Endothelial cell of umbilical vein (primary cell): ENCODE data around the gene SLC46A3. TPM values are rescaled to one million over a fixed set of nuclear protein-coding genes. Genes with fewer than 3 reads are reported as not detected.

ENCODE experiments used
- polyA plus RNA-seq, 4 experiments: library from polyadenylated mRNA; depleted of rRNA in 3 of 4; stranded (reverse) in 3 of 4; unstranded in 1 of 4; fragments of >200 nt; gene quantifications; 2 replicates each; pipeline versions ENCODE4 v1.2.1 to v1.2.3, GENCODE V29; 2011 to 2012; ENCODE audit warnings: missing spikeins in 1 of 4
- small RNA-seq: library from RNA; depleted of rRNA; stranded (forward); fragments of <200 nt; gene quantifications from one replicate; pipeline ENCODE3, GENCODE V24; 2012; ENCODE audit warnings: low replicate concordance, low read depth; ENCODE audit not compliant: insufficient read depth, insufficient read length
- total RNA-seq: library from RNA; stranded (reverse); gene quantifications from 2 replicates; pipeline ENCODE4 v1.2.3, GENCODE V29; 2021

Gene SLC46A3
- total and polyA plus RNA-seq, 2 donors (not counting 3 experiments of a cell fraction or from before 2014, with no cell fraction given), result 2.0 to 2.1 TPM

Small RNA genes within 50 kb of the gene (small RNA-seq; reads per million reads assigned to genes)
- not detected for gene RNU6-53P

Other genes starting within 250 kb of the SLC46A3 start
- 104 and 178 TPM in 2 replicates for gene FLT1, start 223.8 kb downstream of the SLC46A3 start, total RNA-seq
- 16.0 and 17.9 TPM in 2 replicates for gene FLT1, start 223.8 kb downstream of the SLC46A3 start, polyA plus RNA-seq
- 88.9 and 105 TPM in 2 replicates for gene POMP, start 59.8 kb downstream of the SLC46A3 start, total RNA-seq
- 18.9 and 27.0 TPM in 2 replicates for gene POMP, start 59.8 kb downstream of the SLC46A3 start, polyA plus RNA-seq
- 0.05 TPM in 1 of 2 replicates, not detected in the other for gene MTUS2, start 101.4 kb upstream of the SLC46A3 start, total RNA-seq
- gene MTUS2, start 101.4 kb upstream of the SLC46A3 start, polyA plus RNA-seq, result not detected in 2 replicates